Keratinocyte (primary cell): ENCODE data around the gene GLDN. TPM values are rescaled to one million over a fixed set of nuclear protein-coding genes. Genes with fewer than 3 reads are reported as not detected.

ENCODE experiments used
- DNase-seq: peaks from one replicate; pipeline ENCODE4 v3.0.0-alpha.2; 2011; ENCODE audit warnings: low read depth, missing footprints, low spot score
- FAIRE-seq: peaks from 2 replicates; lab custom pipeline; 2011; peaks lifted over from hg19 to GRCh38; lab: Jason Lieb, UNC
- H2AFZ ChIP-seq: 2 replicates; pipeline ENCODE4 v1.6.0; 2012; ENCODE audit warnings: low read length, control low read depth, inconsistent platforms; ENCODE audit not compliant: control insufficient read depth
- H3K27ac ChIP-seq: 2 replicates; pipeline ENCODE4 v1.5.1; 2011; ENCODE audit warnings: low read length; ENCODE audit not compliant: control insufficient read depth, insufficient read depth
- H3K27me3 ChIP-seq: 3 replicates; pipeline ENCODE4 v1.6.0; 2011; ENCODE audit warnings: low read length; ENCODE audit not compliant: control insufficient read depth, insufficient read depth; ENCODE audit errors: extremely low read depth
- H3K36me3 ChIP-seq, 2 experiments: 2 replicates in 1 of 2; 3 replicates in 1 of 2; pipeline ENCODE4 v1.5.1; 2011; ENCODE audit warnings: low read length in 2 of 2, mild to moderate bottlenecking in 1 of 2; ENCODE audit not compliant: control insufficient read depth in 2 of 2, insufficient read depth in 2 of 2; ENCODE audit errors: extremely low read depth in 1 of 2
- H3K4me1 ChIP-seq: 3 replicates; pipeline ENCODE4 v1.5.1; 2011; ENCODE audit warnings: low read length; ENCODE audit not compliant: control insufficient read depth, insufficient read depth; ENCODE audit errors: extremely low read depth
- H3K4me2 ChIP-seq: 3 replicates; pipeline ENCODE4 v1.6.0; 2011; ENCODE audit warnings: low read depth, low read length; ENCODE audit not compliant: control insufficient read depth, insufficient read depth; ENCODE audit errors: extremely low read depth
- H3K4me3 ChIP-seq, 3 experiments: fragments of 200-600 bp in 1 of 3; sonication (generic) in 1 of 3; 2 replicates in 2 of 3; 3 replicates in 1 of 3; pipeline ENCODE4 v1.5.1; 2011 to 2016; ENCODE audit warnings: low read length in 3 of 3, mild to moderate bottlenecking in 3 of 3, control low read depth in 2 of 3, inconsistent platforms in 1 of 3, low read depth in 1 of 3, mixed read lengths in 1 of 3, mixed run types in 1 of 3, moderate library complexity in 1 of 3; ENCODE audit not compliant: control insufficient read depth in 2 of 3, insufficient read depth in 2 of 3; ENCODE audit errors: extremely low read depth in 1 of 3
- H3K79me2 ChIP-seq: 2 replicates; pipeline ENCODE4 v1.6.0; 2012; ENCODE audit warnings: low read length; ENCODE audit not compliant: control insufficient read depth, insufficient read depth
- H3K9ac ChIP-seq: 3 replicates; pipeline ENCODE4 v1.6.0; 2011; ENCODE audit warnings: low read length; ENCODE audit not compliant: control insufficient read depth, insufficient read depth; ENCODE audit errors: extremely low read depth
- H3K9me1 ChIP-seq: 3 replicates; pipeline ENCODE4 v1.6.0; 2011; ENCODE audit warnings: low read length; ENCODE audit not compliant: control insufficient read depth, insufficient read depth; ENCODE audit errors: extremely low read depth
- H3K9me3 ChIP-seq: 2 replicates; pipeline ENCODE4 v1.5.1; 2012; ENCODE audit warnings: low read depth, low read length; ENCODE audit not compliant: control insufficient read depth
- H4K20me1 ChIP-seq: 3 replicates; pipeline ENCODE4 v1.6.0; 2011; ENCODE audit warnings: low read length; ENCODE audit not compliant: control insufficient read depth, insufficient read depth; ENCODE audit errors: extremely low read depth
- CTCF ChIP-seq, 3 experiments: IDR thresholded peaks in 1 of 3; conservative IDR thresholded peaks in 1 of 3; optimal IDR thresholded peaks in 1 of 3; 2 replicates in 2 of 3; 3 replicates in 1 of 3; pipeline versions ENCODE3 to v1.5.1; 2011; ENCODE audit warnings: low read length in 3 of 3, mild to moderate bottlenecking in 3 of 3, moderate library complexity in 2 of 3, control low read depth in 1 of 3, inconsistent platforms in 1 of 3; ENCODE audit not compliant: insufficient read depth in 2 of 3; ENCODE audit errors: extremely low read depth in 1 of 3
- EZH2 ChIP-seq: IDR thresholded peaks from one replicate; pipeline ENCODE4 v1.6.1; 2012; ENCODE audit warnings: inconsistent platforms, mild to moderate bottlenecking, low read length, moderate library complexity
- dilution Hi-C: fragments of 300-500 bp; cut with MboI; formaldehyde crosslinking; loops from one replicate; pipeline ENCODE4 v1.7.0; 2020; ENCODE audit warnings: low sequenced_read_pairs; ENCODE audit not compliant: extremely low pct_ligation_motif_present
- polyA plus RNA-seq, 5 experiments: library from polyadenylated mRNA; depleted of rRNA in 3 of 5; stranded (reverse) in 3 of 5; stranded (forward) in 1 of 5; unstranded in 1 of 5; fragments of >200 nt; gene quantifications; 1 replicate in 1 of 5; 2 replicates in 3 of 5; 3 replicates in 1 of 5; pipeline versions ENCODE4 v1.2.1 to v1.2.3, GENCODE V29; 2011 to 2012; ENCODE audit warnings: missing spikeins in 2 of 5, low read depth in 1 of 5, low replicate concordance in 1 of 5

GLDN gene
- polyA plus RNA-seq, 1 donor (not counting 4 experiments of a cell fraction or from before 2014, with no cell fraction given) = 0.09 TPM

DNA sequence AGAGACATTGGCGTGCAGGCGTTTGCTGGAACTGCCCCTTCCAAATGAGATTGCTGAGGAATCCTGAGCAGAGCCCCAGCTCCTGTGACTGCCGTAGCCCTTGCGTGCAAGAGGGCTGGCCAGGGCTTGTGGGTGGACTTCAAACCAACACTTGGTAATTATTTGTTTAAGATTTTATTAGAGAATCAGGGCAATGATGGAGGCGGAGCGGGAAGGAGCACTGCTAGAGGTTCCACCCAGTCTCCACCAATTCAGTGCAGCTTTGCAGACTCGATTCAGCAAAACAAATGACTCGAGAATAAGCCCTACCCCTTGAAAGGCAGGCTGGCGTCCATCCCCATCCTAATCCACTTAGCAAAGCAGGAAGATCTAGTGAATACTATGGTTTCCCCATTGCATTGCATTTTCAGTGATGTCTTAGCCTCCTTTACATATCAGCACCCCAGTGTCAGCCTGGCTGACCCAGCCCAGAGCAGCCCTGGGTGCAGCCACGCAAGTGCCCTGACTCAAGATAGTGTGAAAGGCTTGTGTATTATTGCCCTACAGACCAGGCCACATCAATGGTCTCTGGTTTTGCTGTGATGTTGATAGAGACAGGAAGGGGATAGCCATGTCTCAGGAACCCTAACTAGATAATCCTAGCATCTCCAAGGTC, 26.0 kb downstream of the GLDN start:
- Histone ChIP-seq H3K4me2 (no peak overlapping the region), H4K20me1 (no peaks in the 10 kb centered on the region), H3K27me3 (peaks cover 4% of the 10 kb centered on the region), H3K79me2 (no peaks in the 10 kb centered on the region), H3K9ac (no peak overlapping the region), H3K36me3 (no peaks in the 10 kb centered on the region), H3K9me3 (no peaks in the 10 kb centered on the region), H3K4me3 (no peak overlapping the region), H3K27ac (no peak overlapping the region), H2AFZ (no peak overlapping the region), H3K4me1 (no peaks in the 10 kb centered on the region), H3K9me1 (no peaks in the 10 kb centered on the region)
- FAIRE-seq (no peak), DNase-seq (no peak)
- dilution Hi-C loops = no loop called here
- TF ChIP-seq CTCF (optimal IDR thresholded peaks at IDR 0.05 in 1 of 3, IDR thresholded peaks at IDR 0.05 in 1 of 3, conservative IDR thresholded peaks at IDR 0.05 in 1 of 3; ENCODE audit: extremely low read depth in 1 of 3, insufficient read depth in 2 of 3, low read length in 3 of 3) = no peak
- TF ChIP-seq EZH2 = no peak

- H3K4me3 ChIP-seq = no peak overlapping the region
- FAIRE-seq = no peak
- H3K27ac ChIP-seq = no peak overlapping the region
- H3K27me3 ChIP-seq = peaks cover 4% of the 10 kb centered on the region
- TF ChIP-seq EZH2 (no peak), CTCF (optimal IDR thresholded peaks at IDR 0.05 in 1 of 3, IDR thresholded peaks at IDR 0.05 in 1 of 3, conservative IDR thresholded peaks at IDR 0.05 in 1 of 3; ENCODE audit: extremely low read depth in 1 of 3, insufficient read depth in 2 of 3, low read length in 3 of 3) (no peak)
- H3K9ac ChIP-seq = no peak overlapping the region
- H2AFZ ChIP-seq = no peak overlapping the region
- no peaks in the 10 kb centered on the region for H4K20me1 ChIP-seq
- no peak for DNase-seq
- no peaks in the 10 kb centered on the region for H3K9me3 ChIP-seq
- no peaks in the 10 kb centered on the region for H3K79me2 ChIP-seq
- H3K4me2 ChIP-seq = no peak overlapping the region
- H3K36me3 ChIP-seq = no peaks in the 10 kb centered on the region
- dilution Hi-C loops = no loop called here
- no peaks in the 10 kb centered on the region for H3K9me1 ChIP-seq
- no peaks in the 10 kb centered on the region for H3K4me1 ChIP-seq
Observed at GRCh38 chr15:51368307-51368706, 26.9 kb downstream of the GLDN start.
